Esophagus squamous epithelium (tissue), 5 donors: ENCODE measurements around the gene CD40. TPM values are rescaled to one million over a fixed set of nuclear protein-coding genes. Genes with fewer than 3 reads are reported as not detected.

Experiments
- DNase-seq: peaks from one replicate; lab custom pipeline; 2025; lab: John Stamatoyannopoulos, UW
- H3K27ac ChIP-seq, 4 donors: fragments of 200-600 bp; sonication (generic); one replicate each; pipeline ENCODE4 v1.5.1; 2016 to 2019; ENCODE audit warnings: mild to moderate bottlenecking in 1 of 4
- H3K27me3 ChIP-seq, 4 donors: fragments of 200-600 bp; sonication (generic); 1 replicate in 3 of 4; 2 replicates in 1 of 4; pipeline versions ENCODE4 v1.5.1 to v1.6.0; 2017 to 2021; ENCODE audit warnings: antibody characterized with exemption in 1 of 4
- H3K36me3 ChIP-seq, 3 donors: fragments of 200-600 bp; sonication (generic); one replicate each; pipeline ENCODE4 v1.5.1; 2016 to 2019
- H3K4me1 ChIP-seq, 3 donors: fragments of 200-600 bp; sonication (generic); one replicate each; pipeline ENCODE4 v1.5.1; 2017 to 2019
- H3K4me3 ChIP-seq, 4 donors: fragments of 200-600 bp; sonication (generic); 1 replicate in 3 of 4; 2 replicates in 1 of 4; pipeline ENCODE4 v1.5.1; 2016 to 2019; ENCODE audit warnings: mild to moderate bottlenecking in 2 of 4, moderate library complexity in 1 of 4
- H3K9me3 ChIP-seq, 3 donors: fragments of 200-600 bp; sonication (generic); one replicate each; pipeline ENCODE4 v1.5.1; 2016 to 2019
- CTCF ChIP-seq, 6 experiments: fragments of 450-650 bp in 4 of 6; fragments of 200-600 bp in 2 of 6; sonication (generic) in 2 of 6; IDR thresholded peaks; one replicate each; pipeline ENCODE4 v1.5.1; 2016 to 2019; ENCODE audit warnings: antibody characterized with exemption in 6 of 6, mild to moderate bottlenecking in 4 of 6, moderate library complexity in 4 of 6
- POLR2A ChIP-seq, 4 donors: fragments of 450-650 bp; IDR thresholded peaks; one replicate each; pipeline ENCODE4 v1.6.1; 2017; ENCODE audit warnings: antibody characterized with exemption in 4 of 4, mild to moderate bottlenecking in 4 of 4, moderate library complexity in 3 of 4
- WGBS, 2 donors: methylation state at CpG; one replicate each; pipeline ENCODE4 v1.1.5; 2018; 5-methylcytosine and 5-hydroxymethylcytosine counted together
- intact Hi-C: fragments of 100-400 bp; cut with DNase I; formaldehyde crosslinking; loops from one replicate; pipeline ENCODE4 v1.15.0; 2022
- total RNA-seq, 4 donors: library from RNA; depleted of rRNA; stranded (reverse); fragments of >200 nt; gene quantifications; one replicate each; pipeline ENCODE4 v1.1.0, GENCODE V29; 2016
- donor health status: DM: yes; HTN: yes; CAD: no.

The CD40 gene
- total RNA-seq, 4 donors from 2014 or later = 3.2 to 15.3 (median 10.2) TPM

GRCh38 chr20:46171909-46172308 lies 53.8 kb downstream of the CD40 start:
- Histone ChIP-seq H3K27ac (no peak overlapping the region), H3K4me3 (no peak overlapping the region), H3K36me3 (no peaks in the 10 kb centered on the region), H3K27me3 (peaks cover 0 to 78% (median 9%) of the 10 kb centered on the region in 4 donors), H3K4me1 (peaks cover 0 to 19% (median 0%) of the 10 kb centered on the region in 3 donors), H3K9me3 (no peaks in the 10 kb centered on the region)
- no peak for TF ChIP-seq CTCF (IDR thresholded peaks at IDR 0.05)
- no peak for TF ChIP-seq POLR2A (IDR thresholded peaks at IDR 0.05)
- no peak for DNase-seq
- intact Hi-C loops = loop anchor here (10.0 kb wide), 1 partner anchor 147 kb away; the partner anchor contains the start of gene SLC12A5
- 61 to 72% methylated on average over 3 of the region's 5 CpGs for WGBS, 2 donors

DNA sequence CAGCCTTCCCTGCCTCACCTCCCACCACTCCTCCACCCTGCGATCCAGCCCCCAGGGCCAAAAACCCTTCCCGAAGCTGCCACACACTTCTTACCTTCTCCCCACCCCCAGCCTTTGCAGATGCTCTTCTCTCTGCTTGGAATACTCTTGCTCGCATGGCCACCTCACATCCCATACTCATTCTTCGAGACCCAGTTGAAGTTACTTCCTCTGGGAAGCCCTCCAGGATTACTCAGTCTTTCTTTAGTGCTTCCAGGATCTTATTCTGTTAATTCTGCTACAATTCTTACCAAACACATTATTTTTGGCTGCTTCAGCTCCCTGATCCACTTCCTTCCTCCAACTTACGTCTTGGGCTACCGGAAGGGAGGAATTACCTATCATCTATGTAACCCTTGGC lies 54.3 kb downstream of the CD40 start:
- DNase-seq = no peak
- Histone ChIP-seq H3K4me1 (peaks cover 0 to 19% (median 0%) of the 10 kb centered on the region in 3 donors), H3K4me3 (no peak overlapping the region), H3K36me3 (no peaks in the 10 kb centered on the region), H3K27me3 (peaks cover 0 to 81% (median 9%) of the 10 kb centered on the region in 4 donors), H3K9me3 (no peaks in the 10 kb centered on the region), H3K27ac (no peak overlapping the region)
- no peak for TF ChIP-seq CTCF (IDR thresholded peaks at IDR 0.05)
- TF ChIP-seq POLR2A (IDR thresholded peaks at IDR 0.05) = no peak
- 60 to 67% methylated on average over 6 of the region's 6 CpGs for WGBS, 2 donors
- intact Hi-C loops = loop anchor here (10.0 kb wide), 1 partner anchor 148 kb away; the partner anchor contains the start of gene SLC12A5

GRCh38 chr20:46172961-46173536 lies 54.9 kb downstream of the CD40 start:
- H3K4me1 ChIP-seq = peaks cover 0 to 19% (median 0%) of the 10 kb centered on the region in 3 donors
- no peaks in the 10 kb centered on the region for H3K36me3 ChIP-seq
- H3K9me3 ChIP-seq = no peaks in the 10 kb centered on the region
- intact Hi-C loops = loop anchor here (10.0 kb wide), 1 partner anchor 148 kb away; the partner anchor contains the start of gene SLC12A5
- no peak for TF ChIP-seq POLR2A (IDR thresholded peaks at IDR 0.05)
- no peak for TF ChIP-seq CTCF (IDR thresholded peaks at IDR 0.05)
- H3K27me3 ChIP-seq = peaks cover 0 to 85% (median 9%) of the 10 kb centered on the region in 4 donors
- no peak for DNase-seq
- WGBS, 2 donors = 43 to 60% methylated on average over 3 of the region's 3 CpGs
- H3K4me3 ChIP-seq = no peak overlapping the region
- no peak overlapping the region for H3K27ac ChIP-seq

GRCh38 chr20:46173652-46174468 lies 55.7 kb downstream of the CD40 start:
- DNase-seq = no peak
- TF ChIP-seq CTCF (IDR thresholded peaks at IDR 0.05) (no peak), POLR2A (IDR thresholded peaks at IDR 0.05) (no peak)
- Histone ChIP-seq H3K27me3 (peaks cover 0 to 83% (median 9%) of the 10 kb centered on the region in 4 donors), H3K9me3 (no peaks in the 10 kb centered on the region), H3K27ac (no peak overlapping the region), H3K4me1 (peaks cover 0 to 19% (median 0%) of the 10 kb centered on the region in 3 donors), H3K4me3 (no peak overlapping the region), H3K36me3 (no peaks in the 10 kb centered on the region)
- intact Hi-C loops = loop anchor here (10.0 kb wide), 1 partner anchor 149 kb away; the partner anchor contains the start of gene SLC12A5
- 41 to 43% methylated on average over 11 to 15 of the region's 25 CpGs for WGBS, 2 donors
